ENCODE measurements around the gene B4GALNT3. TPM values are rescaled to one million over a fixed set of nuclear protein-coding genes. Genes with fewer than 3 reads are reported as not detected.

Gene B4GALNT3
- total and polyA plus RNA-seq, 2 experiments from 2014 or later, result 2.8 to 15.8 TPM

DNA sequence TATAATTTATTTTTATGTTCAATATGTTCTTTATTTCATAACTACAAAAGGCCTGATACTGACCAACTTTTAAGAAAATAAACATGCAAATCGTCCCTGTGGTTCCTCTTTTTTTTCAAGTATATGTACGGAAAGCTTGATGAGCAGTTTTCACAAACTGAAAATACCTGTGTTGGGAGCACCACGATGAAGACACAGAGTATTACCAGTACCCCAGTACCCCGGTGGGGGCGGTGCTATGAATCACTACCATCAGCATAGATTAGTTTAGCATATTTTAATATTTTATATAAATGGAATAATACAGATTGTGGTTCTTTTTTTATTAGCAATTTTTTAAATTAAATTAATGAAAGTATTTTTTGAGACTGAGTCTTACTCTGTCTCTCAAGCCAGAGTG, 7.0 kb downstream of the B4GALNT3 start (continued):
- TF ChIP-seq, protein P1, sequence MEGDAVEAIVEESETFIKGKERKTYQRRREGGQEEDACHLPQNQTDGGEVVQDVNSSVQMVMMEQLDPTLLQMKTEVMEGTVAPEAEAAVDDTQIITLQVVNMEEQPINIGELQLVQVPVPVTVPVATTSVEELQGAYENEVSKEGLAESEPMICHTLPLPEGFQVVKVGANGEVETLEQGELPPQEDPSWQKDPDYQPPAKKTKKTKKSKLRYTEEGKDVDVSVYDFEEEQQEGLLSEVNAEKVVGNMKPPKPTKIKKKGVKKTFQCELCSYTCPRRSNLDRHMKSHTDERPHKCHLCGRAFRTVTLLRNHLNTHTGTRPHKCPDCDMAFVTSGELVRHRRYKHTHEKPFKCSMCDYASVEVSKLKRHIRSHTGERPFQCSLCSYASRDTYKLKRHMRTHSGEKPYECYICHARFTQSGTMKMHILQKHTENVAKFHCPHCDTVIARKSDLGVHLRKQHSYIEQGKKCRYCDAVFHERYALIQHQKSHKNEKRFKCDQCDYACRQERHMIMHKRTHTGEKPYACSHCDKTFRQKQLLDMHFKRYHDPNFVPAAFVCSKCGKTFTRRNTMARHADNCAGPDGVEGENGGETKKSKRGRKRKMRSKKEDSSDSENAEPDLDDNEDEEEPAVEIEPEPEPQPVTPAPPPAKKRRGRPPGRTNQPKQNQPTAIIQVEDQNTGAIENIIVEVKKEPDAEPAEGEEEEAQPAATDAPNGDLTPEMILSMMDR (conservative IDR thresholded peaks at IDR 0.05; ENCODE audit: low read depth in 2 of 2), result no peak
- TF ChIP-seq, protein P2, sequence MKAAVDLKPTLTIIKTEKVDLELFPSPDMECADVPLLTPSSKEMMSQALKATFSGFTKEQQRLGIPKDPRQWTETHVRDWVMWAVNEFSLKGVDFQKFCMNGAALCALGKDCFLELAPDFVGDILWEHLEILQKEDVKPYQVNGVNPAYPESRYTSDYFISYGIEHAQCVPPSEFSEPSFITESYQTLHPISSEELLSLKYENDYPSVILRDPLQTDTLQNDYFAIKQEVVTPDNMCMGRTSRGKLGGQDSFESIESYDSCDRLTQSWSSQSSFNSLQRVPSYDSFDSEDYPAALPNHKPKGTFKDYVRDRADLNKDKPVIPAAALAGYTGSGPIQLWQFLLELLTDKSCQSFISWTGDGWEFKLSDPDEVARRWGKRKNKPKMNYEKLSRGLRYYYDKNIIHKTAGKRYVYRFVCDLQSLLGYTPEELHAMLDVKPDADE (IDR thresholded peaks at IDR 0.05), result no peak
- no peak for TF ChIP-seq ZNF114 (CRISPR knock-in tag; IDR thresholded peaks at IDR 0.05)

DNA sequence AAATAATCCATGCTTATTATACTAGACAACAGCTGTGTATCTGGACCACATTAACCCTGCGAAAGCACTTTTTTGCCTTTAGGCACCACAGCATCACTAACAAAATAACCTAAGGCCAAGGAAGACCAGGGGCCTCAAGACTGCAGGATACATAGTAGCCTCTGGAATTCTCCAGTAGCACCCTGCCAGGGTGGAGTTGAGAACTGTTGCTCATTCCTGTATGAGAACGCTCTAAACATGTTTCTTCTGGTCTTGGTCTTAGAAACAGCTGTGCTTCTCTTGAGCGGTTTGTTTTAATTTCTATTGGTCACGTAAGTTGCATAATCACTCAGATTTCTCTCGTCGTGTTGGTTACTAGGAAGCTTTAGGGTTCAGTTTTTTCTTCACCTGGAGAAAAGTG, 7.9 kb downstream of the B4GALNT3 start:
- H3K9me3 Mint-ChIP-seq, result no peaks in the 10 kb centered on the region
- Histone ChIP-seq H3K27ac (ENCODE audit: low read depth) (no peak overlapping the region), H3K36me3 (ENCODE audit: insufficient read depth) (no peaks in the 10 kb centered on the region), H3K4me1 (ENCODE audit: insufficient read depth) (0 out of 2 replicates have a peak, but pooled peaks cover 5% of the 10 kb centered on the region), H3K4me2 (no peak overlapping the region), H4K20me1 (replicated peaks; ENCODE audit: insufficient read depth) (peaks cover 14% of the 10 kb centered on the region), H3K9me2 (ENCODE audit: insufficient read depth) (0 out of 2 replicates have a peak, but pooled peaks cover 3% of the 10 kb centered on the region), H2AFZ (no peak overlapping the region), H3K4me3 (no peak overlapping the region), H3K79me2 (replicated peaks; ENCODE audit: insufficient read depth) (no peaks in the 10 kb centered on the region; the same call in 1 of the 2 replicates), H3K27me3 (ENCODE audit: insufficient read depth) (no peaks in the 10 kb centered on the region), H3F3A (replicated peaks; ENCODE audit: low read depth) (no peaks in the 10 kb centered on the region)
- peaks cover 3% of the 10 kb centered on the region; the same call in 2 of the 3 replicates for H3K4me1 Mint-ChIP-seq
- TF ChIP-seq, protein P3, sequence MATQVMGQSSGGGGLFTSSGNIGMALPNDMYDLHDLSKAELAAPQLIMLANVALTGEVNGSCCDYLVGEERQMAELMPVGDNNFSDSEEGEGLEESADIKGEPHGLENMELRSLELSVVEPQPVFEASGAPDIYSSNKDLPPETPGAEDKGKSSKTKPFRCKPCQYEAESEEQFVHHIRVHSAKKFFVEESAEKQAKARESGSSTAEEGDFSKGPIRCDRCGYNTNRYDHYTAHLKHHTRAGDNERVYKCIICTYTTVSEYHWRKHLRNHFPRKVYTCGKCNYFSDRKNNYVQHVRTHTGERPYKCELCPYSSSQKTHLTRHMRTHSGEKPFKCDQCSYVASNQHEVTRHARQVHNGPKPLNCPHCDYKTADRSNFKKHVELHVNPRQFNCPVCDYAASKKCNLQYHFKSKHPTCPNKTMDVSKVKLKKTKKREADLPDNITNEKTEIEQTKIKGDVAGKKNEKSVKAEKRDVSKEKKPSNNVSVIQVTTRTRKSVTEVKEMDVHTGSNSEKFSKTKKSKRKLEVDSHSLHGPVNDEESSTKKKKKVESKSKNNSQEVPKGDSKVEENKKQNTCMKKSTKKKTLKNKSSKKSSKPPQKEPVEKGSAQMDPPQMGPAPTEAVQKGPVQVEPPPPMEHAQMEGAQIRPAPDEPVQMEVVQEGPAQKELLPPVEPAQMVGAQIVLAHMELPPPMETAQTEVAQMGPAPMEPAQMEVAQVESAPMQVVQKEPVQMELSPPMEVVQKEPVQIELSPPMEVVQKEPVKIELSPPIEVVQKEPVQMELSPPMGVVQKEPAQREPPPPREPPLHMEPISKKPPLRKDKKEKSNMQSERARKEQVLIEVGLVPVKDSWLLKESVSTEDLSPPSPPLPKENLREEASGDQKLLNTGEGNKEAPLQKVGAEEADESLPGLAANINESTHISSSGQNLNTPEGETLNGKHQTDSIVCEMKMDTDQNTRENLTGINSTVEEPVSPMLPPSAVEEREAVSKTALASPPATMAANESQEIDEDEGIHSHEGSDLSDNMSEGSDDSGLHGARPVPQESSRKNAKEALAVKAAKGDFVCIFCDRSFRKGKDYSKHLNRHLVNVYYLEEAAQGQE (IDR thresholded peaks at IDR 0.05; ENCODE audit: unreplicated experiment), result no peak
- TF ChIP-seq ZNF114 (CRISPR knock-in tag; IDR thresholded peaks at IDR 0.05), result no peak
- TF ChIP-seq JUNB (IDR thresholded peaks at IDR 0.05; ENCODE audit: unreplicated experiment), result no peak
- no peak overlapping the region for H3K4me3 Mint-ChIP-seq
- ATAC-seq (no peak), DNase-seq (ENCODE audit: low spot score) (no peak)
- H3K36me3 Mint-ChIP-seq (ENCODE audit: low read depth), result no peaks in the 10 kb centered on the region; the same call in 2 of the 3 replicates
- H3K27ac Mint-ChIP-seq, result 0 out of 2 replicates have a peak overlapping the region, but pooled peaks have one; percentile 72
- H3K27me3 Mint-ChIP-seq (ENCODE audit: insufficient read depth, low read depth, poor library complexity), result peaks cover 5% of the 10 kb centered on the region
